Osteoblast (primary cell): ENCODE measurements around the gene PPP6R3. TPM values are rescaled to one million over a fixed set of nuclear protein-coding genes. Genes with fewer than 3 reads are reported as not detected.
A peak's percentile ranks its signal among the peaks of the same experiment; 100 is the strongest.

Experiments
- DNase-seq: peaks from one replicate; pipeline ENCODE4 v3.0.0; 2011; ENCODE audit warnings: low spot score, mixed read lengths; ENCODE audit not compliant: insufficient read length; ENCODE audit errors: missing footprints
- H2AFZ ChIP-seq: 2 replicates; pipeline ENCODE4 v1.6.0; 2011; ENCODE audit warnings: mild to moderate bottlenecking, low read length
- H3K27ac ChIP-seq: 2 replicates; pipeline ENCODE4 v1.5.1; 2011; ENCODE audit warnings: mild to moderate bottlenecking, low read depth, low read length, moderate library complexity
- H3K27me3 ChIP-seq: 2 replicates; pipeline ENCODE4 v1.6.0; 2012; ENCODE audit warnings: mild to moderate bottlenecking, control low read depth, inconsistent platforms, low read length, moderate library complexity; ENCODE audit not compliant: insufficient read depth
- H3K36me3 ChIP-seq: 2 replicates; pipeline ENCODE4 v1.5.1; 2011; ENCODE audit warnings: mild to moderate bottlenecking, low read length, control low read depth, moderate library complexity; ENCODE audit not compliant: insufficient read depth
- H3K4me1 ChIP-seq: 2 replicates; pipeline ENCODE4 v1.5.1; 2011; ENCODE audit warnings: mild to moderate bottlenecking, low read length, control low read depth, moderate library complexity; ENCODE audit not compliant: insufficient read depth
- H3K4me2 ChIP-seq: 2 replicates; pipeline ENCODE4 v1.6.0; 2011; ENCODE audit warnings: mild to moderate bottlenecking, low read length; ENCODE audit not compliant: insufficient read depth
- H3K4me3 ChIP-seq: fragments of 200-600 bp; sonication (generic); 3 replicates; pipeline ENCODE4 v1.5.1; 2012; ENCODE audit warnings: mild to moderate bottlenecking, low read length, inconsistent platforms; ENCODE audit not compliant: insufficient read depth
- H3K79me2 ChIP-seq: 2 replicates; pipeline ENCODE4 v1.6.0; 2012; ENCODE audit warnings: mild to moderate bottlenecking, low read length, control low read depth, inconsistent platforms; ENCODE audit not compliant: insufficient read depth
- H3K9me3 ChIP-seq: 2 replicates; pipeline ENCODE4 v1.5.1; 2011; ENCODE audit warnings: low read depth, low read length, control low read depth
- H4K20me1 ChIP-seq: 2 replicates; pipeline ENCODE4 v1.6.0; 2012; ENCODE audit warnings: mild to moderate bottlenecking, low read length, control low read depth; ENCODE audit not compliant: insufficient read depth
- CTCF ChIP-seq: IDR thresholded peaks from 2 replicates; pipeline ENCODE4 v1.5.1; 2011; ENCODE audit warnings: mild to moderate bottlenecking, low read depth, low read length, moderate library complexity; ENCODE audit errors: extremely low read depth
- total RNA-seq: library from RNA; depleted of rRNA; stranded (reverse); fragments of >200 nt; gene quantifications from 2 replicates; pipeline ENCODE4 v1.2.3, GENCODE V29; 2012

The PPP6R3 gene
- total RNA-seq, 1 donor: 131 TPM

GRCh38 chr11:68438658-68439259, 21.8 kb upstream of the PPP6R3 start:
- Histone ChIP-seq H3K36me3 (peaks cover 6% of the 10 kb centered on the region), H3K4me2 (no peak overlapping the region), H4K20me1 (no peaks in the 10 kb centered on the region), H3K4me3 (no peak overlapping the region), H3K27me3 (no peaks in the 10 kb centered on the region), H3K4me1 (peaks cover 16% of the 10 kb centered on the region), H3K79me2 (no peaks in the 10 kb centered on the region), H3K9me3 (no peaks in the 10 kb centered on the region), H3K27ac (no peak overlapping the region), H2AFZ (no peak overlapping the region)
- no peak for TF ChIP-seq CTCF
- DNase-seq: no peak

- no peak overlapping the region for H2AFZ ChIP-seq
- H3K4me1 ChIP-seq: peaks cover 16% of the 10 kb centered on the region
- no peaks in the 10 kb centered on the region for H3K9me3 ChIP-seq
- H3K36me3 ChIP-seq: peaks cover 6% of the 10 kb centered on the region
- H3K27me3 ChIP-seq: no peaks in the 10 kb centered on the region
- DNase-seq: no peak
- H3K79me2 ChIP-seq: no peaks in the 10 kb centered on the region
- no peak overlapping the region for H3K27ac ChIP-seq
- H4K20me1 ChIP-seq: no peaks in the 10 kb centered on the region
- no peak overlapping the region for H3K4me3 ChIP-seq
- H3K4me2 ChIP-seq: no peak overlapping the region
- no peak for TF ChIP-seq CTCF
Observed at GRCh38 chr11:68439355-68440065, 21.0 kb upstream of the PPP6R3 start.

GRCh38 chr11:68440224-68440623, 20.3 kb upstream of the PPP6R3 start:
- Histone ChIP-seq H3K36me3 (peaks cover 6% of the 10 kb centered on the region), H4K20me1 (no peaks in the 10 kb centered on the region), H3K27me3 (no peaks in the 10 kb centered on the region), H3K4me3 (no peak overlapping the region), H2AFZ (no peak overlapping the region), H3K9me3 (no peaks in the 10 kb centered on the region), H3K4me1 (peaks cover 16% of the 10 kb centered on the region), H3K27ac (no peak overlapping the region), H3K79me2 (no peaks in the 10 kb centered on the region), H3K4me2 (no peak overlapping the region)
- DNase-seq: peak; percentile 56
- TF ChIP-seq CTCF: no peak

GRCh38 chr11:68441466-68442230, 18.9 kb upstream of the PPP6R3 start:
- no peak overlapping the region for H3K4me2 ChIP-seq

More at GRCh38 chr11:68441466-68442230, 18.9 kb upstream of the PPP6R3 start:
- peak; percentile 89 for DNase-seq
- Histone ChIP-seq H4K20me1 (no peaks in the 10 kb centered on the region), H3K4me3 (no peak overlapping the region), H2AFZ (no peak overlapping the region), H3K9me3 (no peaks in the 10 kb centered on the region), H3K27me3 (no peaks in the 10 kb centered on the region), H3K36me3 (peaks cover 6% of the 10 kb centered on the region), H3K4me1 (peaks cover 16% of the 10 kb centered on the region), H3K27ac (no peak overlapping the region), H3K79me2 (no peaks in the 10 kb centered on the region)
- TF ChIP-seq CTCF: no peak
